SK-N-DZ (cell line): Measurements from ENCODE around the gene TEX2.

Source experiments
- DNase-seq: peaks from one replicate; pipeline ENCODE4 v3.0.0-alpha.2; 2015; ENCODE audit warnings: low spot score
- small RNA-seq, 2 experiments: library from RNA; depleted of rRNA; stranded (forward); fragments of <200 nt; gene quantifications; one replicate each; pipeline ENCODE3, GENCODE V24; 2014

The TEX2 gene

DNA sequence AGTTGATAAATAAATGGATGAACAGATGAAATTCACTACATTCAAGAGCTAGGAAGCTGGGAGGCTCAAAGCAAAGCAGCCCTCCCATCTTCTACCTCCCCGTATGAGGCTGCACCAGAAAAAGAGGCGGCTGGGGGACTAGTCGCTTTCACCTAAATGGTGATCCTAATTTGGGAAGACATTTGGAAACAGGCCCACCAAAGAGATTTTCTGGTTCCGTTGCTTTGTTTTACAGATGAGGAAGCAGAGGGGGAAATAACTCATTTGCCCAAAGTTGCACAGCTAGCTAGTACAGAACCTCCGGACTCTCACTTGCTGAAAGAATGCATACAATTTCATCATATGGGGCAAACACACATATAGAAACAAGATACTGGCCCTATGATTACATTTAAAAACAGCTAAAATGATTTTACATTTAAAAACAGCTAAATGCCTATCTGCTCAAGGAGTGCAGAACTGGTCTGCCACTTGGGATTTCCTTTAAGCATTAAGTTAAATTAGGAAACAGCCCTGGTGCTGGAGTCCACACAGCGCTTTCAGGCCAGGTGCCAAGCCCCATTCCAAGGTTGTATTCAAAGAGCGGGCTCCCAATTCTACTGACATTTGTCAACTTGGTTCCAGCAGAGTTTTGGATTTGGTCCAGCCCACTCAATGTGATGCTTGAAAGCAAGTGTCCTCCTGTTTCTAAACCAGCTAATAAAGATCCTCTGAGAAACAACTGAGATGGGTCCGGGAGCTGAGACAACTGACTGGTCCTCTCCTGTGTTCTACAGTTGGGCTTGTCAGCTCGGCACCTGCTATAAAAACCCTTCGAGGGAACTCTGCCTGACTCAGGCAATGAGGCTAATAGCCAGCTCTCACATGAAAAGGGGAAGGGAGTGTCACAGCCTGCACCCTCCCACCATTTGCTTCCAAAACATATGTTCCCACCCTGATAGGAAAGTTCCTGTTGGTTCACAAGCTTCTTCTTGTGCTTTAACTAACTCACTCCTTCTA, 144.8 kb downstream of the TEX2 start:
- no peak for DNase-seq

DNA sequence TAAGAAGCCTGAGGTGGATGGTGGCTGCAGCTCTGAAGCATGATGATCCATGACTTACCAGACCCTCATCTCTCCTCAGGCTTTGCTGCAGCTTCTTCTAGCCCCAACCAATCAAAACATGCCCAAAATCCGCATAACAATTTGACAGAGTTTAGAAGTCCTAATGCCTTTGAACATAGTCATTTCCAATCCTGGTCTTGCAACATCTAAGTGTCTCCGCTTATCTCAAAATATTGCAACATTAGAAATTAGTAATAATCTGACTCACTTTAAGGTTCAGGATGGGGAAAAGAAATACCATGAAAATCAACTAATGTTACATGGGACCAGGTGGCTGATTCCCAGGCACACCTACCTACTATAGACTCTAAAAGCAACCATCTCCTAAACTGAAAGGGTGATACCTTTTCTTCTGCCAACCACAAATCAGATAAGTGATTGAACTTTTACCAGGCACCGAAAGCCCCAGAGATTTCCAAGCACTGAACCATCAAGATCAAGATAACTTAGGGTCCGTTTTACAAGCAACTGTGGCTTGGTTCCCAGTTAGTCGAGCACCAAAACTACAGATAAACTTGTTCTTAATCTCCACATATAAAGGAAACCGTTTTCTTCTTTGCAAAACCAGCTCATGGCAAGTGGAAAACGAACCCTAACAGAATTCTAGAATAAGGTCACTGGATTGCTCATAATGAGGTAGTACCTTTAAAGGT, 147.1 kb downstream of the TEX2 start:
- DNase-seq: no peak

DNA sequence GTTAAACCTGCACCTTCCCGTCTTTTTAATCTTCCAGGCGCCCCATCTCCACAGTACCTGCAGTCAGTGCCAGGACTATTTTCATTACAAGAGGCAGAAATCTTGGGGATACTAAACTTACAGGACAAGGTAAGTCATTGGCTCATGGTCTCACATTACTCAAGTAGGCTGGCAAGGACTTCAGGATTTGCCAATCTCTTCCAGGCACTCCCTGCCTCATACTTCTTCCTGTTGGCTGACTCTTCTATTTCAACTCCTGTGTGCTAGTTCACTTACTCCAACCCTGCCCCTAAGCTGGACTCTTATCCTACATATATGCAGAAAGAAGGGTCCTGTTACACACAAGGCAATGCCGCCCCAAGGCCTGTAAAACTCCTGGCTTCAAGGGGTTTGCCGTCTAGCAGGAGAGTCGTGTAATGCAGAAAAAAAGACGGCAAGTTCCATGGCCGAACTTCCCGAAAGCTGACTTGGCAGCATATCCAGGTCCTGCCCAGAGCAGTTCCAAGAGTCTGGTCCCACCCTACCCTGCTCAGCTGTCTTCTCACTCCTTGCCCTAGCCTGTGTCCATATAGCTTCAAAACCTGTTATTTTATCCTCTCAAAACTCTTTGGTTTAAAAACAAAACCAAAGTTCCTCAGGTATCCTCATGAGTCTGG, 147.9 kb downstream of the TEX2 start:
- no peak for DNase-seq

DNA sequence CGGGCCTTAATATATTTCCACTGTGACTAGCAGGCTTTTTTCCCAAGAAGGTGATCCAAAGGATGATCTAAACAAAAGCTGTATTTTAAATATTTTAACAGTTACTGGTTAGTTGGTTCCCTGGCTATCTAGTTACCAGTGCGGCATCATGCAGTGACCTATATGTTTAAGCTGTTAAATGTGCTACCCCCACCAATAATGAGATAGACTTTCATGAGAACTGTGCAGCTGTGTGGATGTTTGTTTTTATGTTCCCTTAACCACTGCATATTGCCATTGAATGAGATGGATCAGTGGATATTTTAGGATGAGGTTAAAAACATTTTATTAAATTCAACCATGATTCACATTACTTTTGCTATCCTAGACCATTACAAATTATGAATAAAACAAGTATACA, 150.1 kb downstream of the TEX2 start:
- no peak for DNase-seq

DNA sequence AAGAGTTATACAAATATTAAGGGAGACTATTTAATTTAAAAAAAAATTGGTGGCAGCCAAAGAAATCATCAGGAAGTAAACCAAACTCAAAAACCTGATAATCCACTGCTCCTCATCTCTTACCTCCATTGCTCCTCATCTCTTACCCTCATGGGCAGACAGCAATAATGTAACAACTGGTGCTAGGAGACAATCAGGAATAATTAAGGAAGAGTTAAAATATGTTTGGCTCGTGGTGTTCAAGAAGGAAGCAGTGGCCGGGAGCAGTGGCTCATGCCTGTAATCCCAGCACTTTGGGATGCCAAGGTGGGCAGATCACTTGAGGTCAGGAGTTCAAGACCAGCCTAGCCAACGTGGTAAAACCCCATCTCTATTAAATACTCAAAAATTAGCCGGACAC, 151.2 kb downstream of the TEX2 start:
- no peak for DNase-seq

DNA sequence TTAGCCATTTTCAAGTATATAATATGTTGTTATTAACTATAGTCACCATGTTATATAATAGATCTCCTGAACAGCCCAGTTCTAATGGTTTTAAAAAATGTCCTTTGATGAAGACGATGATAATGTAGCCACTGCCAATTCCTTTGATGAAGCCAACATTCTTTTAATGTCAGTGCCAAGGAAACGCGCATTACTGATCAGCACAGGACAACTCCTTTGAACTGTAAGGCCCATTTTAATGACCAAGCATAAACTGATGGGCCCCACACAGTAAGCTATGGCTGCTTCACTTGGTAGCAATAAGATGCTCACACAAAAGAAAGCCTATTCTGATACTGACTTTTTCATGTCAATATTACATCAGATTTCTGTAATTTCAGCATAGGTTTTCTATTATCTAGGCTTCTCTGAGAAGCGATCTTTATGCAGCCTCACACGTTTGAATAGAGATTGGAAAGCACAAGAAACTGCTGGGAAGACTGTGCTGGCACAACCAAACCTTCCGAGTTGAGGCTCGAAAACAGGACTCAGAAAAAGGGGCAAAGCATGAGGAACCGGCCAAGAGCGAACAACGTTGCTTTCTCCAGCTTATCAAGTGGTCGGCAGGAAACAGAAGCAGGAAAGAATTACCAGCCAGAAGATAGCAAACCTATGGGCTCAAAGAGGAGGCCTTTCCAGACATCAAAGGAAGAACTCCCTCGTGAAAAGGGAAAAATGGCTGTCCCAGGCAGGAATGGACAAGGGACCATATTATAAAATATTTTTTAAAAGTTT, 152.5 kb downstream of the TEX2 start:
- no peak for DNase-seq

DNA sequence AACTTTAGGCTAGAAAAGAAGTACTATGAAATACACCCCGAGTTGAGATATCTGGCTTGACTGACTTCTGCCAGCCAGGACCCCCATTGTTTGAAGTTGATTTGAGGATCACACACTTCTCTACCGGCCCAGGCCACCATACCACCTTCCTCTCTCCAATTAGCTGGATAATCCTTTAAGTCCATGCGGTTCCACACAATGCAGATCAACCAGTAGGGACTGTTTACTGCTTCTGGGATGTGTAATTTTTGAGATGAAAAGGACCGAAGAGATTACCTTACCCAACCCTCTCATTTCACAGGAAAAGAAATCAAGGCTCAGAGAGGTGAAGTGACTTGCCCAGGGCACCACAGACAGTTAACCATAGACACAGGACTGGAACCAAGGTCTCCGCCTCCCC, 153.7 kb downstream of the TEX2 start:
- no peak for DNase-seq

DNA sequence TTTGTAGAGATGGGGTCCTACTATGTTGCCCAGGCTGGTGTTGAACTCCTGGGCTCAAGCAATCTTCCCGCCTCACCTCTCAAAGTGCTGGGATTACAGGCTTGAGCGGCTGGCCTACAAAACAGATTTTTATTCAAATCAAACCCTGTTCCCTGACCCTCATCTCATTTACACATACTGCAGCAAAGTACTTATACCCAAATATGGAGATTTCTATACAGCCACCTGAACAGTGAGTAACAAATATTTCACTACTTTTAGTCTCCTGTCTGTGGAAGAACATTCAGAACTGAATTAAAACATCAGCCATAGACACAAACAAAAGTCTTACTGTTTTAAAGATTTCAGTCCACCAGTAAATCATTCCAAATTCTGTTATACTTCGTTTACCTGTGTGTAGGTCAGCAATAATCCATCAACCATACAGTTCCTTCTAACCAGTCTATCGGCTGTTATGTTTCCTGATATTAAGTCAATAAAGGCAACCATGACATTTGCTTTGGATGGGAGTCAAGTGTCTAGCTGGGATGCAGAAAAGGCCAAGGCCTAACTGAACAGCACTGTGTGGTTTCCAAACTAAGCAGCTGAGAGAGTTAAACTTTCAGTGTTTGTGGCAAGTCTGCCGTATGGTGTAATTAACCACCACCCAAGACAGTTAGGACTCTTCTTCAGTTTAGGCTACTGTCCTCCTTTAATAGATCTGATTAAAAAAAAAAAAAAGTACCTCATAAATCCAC, 155.4 kb downstream of the TEX2 start:
- DNase-seq: no peak

DNA sequence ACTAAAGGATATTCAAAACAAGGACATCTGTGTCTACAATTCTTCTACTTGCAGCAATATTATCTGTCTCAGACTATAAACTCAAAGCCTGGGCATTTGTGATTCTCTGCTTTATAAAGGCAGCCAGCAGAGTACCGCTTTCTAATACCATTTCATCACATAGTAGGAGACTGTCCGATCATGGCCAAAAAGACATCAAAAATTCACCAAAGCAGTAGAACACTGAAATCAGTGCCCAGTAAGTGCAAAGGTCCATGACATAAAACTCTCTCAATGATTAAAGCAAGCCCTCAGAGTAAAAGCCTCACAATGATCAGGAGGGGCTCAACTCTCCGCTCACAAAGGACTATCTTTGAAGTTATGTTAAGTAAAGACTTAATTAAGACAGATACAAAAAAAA, 156.1 kb downstream of the TEX2 start:
- no peak for DNase-seq

DNA sequence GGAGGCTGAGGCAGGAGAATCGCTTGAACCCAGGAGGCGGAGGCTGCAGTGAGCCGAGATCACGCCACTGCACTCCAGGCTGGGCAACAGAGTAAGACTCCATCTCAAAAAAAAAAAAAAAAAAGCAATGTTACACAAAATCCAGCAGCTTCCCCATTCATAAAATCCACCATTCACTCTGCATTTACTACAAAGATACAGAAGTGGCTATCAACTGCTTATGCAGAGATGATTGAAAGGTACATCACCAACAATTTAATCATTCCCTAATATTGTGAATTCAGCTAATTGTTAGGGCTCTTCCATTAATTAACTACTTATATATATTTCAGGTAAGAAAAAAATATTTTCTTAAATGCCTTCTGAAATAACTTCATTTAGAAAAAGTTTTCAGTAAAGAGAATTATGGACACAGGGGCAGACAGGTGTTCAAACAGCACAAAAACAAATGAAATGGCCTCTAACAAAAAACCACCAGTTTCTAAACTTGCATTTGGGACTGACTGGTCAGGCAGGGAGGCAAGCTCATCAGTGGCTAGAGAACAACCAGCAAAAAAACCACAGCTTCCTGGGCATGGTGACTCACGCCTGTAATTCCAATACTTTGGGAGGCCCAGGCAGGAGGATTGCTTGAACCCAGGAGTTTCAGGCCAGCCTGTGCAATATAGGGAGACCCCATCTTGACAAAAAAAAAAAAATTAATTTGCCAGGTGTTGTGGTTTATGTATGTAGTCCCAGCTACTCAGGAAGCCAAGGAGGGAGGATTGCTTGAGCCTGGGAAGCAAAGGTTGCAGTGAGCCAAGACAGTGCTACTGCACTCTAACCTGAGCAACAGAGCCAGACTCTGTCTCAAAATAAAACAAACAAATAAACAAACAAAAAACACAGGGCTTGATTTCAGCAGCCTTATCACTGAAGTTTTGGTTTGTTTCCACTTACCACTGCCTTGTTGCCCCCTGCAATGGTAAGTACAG, 159.4 kb downstream of the TEX2 start:
- no peak for DNase-seq

DNA sequence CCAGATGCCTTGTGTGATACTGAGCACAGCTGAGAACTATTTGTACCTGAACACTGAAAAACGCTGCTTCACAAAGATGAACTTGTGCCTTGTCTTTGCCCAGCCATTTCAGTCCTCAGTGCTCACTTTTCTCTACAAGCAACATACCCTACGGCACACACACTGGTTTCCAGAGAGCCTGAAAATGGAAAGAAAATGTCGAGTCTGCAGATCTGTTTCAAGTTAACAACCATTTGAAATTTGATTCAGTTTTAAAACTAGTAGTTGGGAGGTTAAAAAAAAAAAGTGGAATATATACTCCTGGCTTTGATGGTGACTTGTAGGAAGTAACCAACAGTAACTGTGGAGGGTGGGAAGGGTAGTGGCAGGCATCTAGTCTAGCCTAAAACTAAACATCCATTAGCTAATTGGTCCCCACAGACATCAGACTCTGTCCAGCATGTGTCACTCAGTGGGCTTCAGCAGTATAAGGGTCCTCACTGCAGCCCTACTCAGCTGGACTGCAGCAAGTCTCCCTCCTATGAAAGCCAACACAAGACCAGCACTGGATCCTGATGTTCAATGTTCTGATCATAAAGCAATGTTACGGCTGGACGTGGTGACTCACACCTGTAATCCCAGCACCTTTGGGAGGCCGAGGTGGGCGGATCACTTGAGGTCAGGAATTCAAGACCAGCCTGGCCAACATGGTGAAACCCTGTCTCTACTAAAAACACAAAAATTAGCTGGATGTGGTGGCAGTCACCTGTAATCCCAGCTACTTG, 160.3 kb downstream of the TEX2 start:
- DNase-seq: no peak

DNA sequence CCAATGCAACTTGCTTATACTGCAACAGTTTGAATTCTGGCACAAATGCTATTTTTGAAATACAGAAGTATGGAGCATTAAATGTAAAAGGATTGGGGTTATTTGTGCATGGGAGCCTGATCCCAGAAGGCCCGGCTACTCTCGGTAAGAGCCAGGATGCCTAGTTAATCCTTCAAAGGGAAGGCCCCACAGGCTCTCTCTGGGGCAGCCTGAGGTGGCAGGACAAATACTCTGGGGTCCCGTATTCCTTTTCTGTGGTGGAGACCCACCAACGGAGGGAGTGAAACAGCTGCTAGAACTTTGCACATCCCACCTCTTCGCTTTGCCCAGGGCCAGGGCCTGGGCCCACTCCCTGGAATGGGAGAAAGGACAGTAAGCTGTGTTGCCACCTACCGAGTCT, 163.5 kb downstream of the TEX2 start:
- no peak for DNase-seq

Small RNAs within 50 kb of the gene (small RNA-seq; reads per million reads assigned to genes)
- gene SNORD104: 738 to 145,297 reads per million in 2 experiments
